NCI-H2196 treated with DMSO at 0.1 percent for 48 hours (cell line): ENCODE measurements around the gene GIMAP6.
"Not testable (repeated sequence)": the region's sequence is repeated elsewhere in the genome, so short reads cannot be mapped to it uniquely, and the experiment has no call there.

Source experiments
- DNase-seq: peaks from one replicate; lab custom pipeline; 2025; ENCODE audit not compliant: unreplicated experiment; lab: John Stamatoyannopoulos, UW

The GIMAP6 gene

GRCh38 chr7:150645259-150646020 lies 13.3 kb upstream of the GIMAP6 start:
- DNase-seq: no peak

GRCh38 chr7:150642926-150643325 lies 10.7 kb upstream of the GIMAP6 start:
- no peak for DNase-seq

GRCh38 chr7:150641854-150642253 lies 9.7 kb upstream of the GIMAP6 start:
- no peak for DNase-seq

GRCh38 chr7:150633926-150634325 lies 1.7 kb upstream of the GIMAP6 start:
- DNase-seq: no peak

GRCh38 chr7:150631084-150631826 lies 930 bp downstream of the GIMAP6 start:
- DNase-seq: no peak

- DNase-seq: no peak
Measured at GRCh38 chr7:150629347-150629746, 2.8 kb downstream of the GIMAP6 start.

- DNase-seq: no peak
Measured at GRCh38 chr7:150627959-150628358, 4.2 kb downstream of the GIMAP6 start.

GRCh38 chr7:150626696-150627095 lies 5.5 kb downstream of the GIMAP6 start:
- DNase-seq: no peak

GRCh38 chr7:150621376-150621775 lies 10.8 kb downstream of the GIMAP6 start:
- no peak for DNase-seq

- no peak for DNase-seq
Measured at GRCh38 chr7:150620617-150621371, 11.4 kb downstream of the GIMAP6 start.

GRCh38 chr7:150620061-150620460 lies 12.1 kb downstream of the GIMAP6 start:
- DNase-seq: no peak

- DNase-seq: not testable (repeated sequence)
Measured at GRCh38 chr7:150615221-150615755, 16.9 kb downstream of the GIMAP6 start.

GRCh38 chr7:150614426-150614825 lies 17.8 kb downstream of the GIMAP6 start:
- DNase-seq: not testable (repeated sequence)

GRCh38 chr7:150613880-150614279 lies 18.3 kb downstream of the GIMAP6 start:
- no peak for DNase-seq

- no peak for DNase-seq
Measured at GRCh38 chr7:150612925-150613324, 19.3 kb downstream of the GIMAP6 start.

GRCh38 chr7:150610233-150610632 lies 22.0 kb downstream of the GIMAP6 start:
- no peak for DNase-seq

- not testable (repeated sequence) for DNase-seq
Measured at GRCh38 chr7:150603600-150603999, 28.6 kb downstream of the GIMAP6 start.

- no peak for DNase-seq
Measured at GRCh38 chr7:150595361-150595760, 36.8 kb downstream of the GIMAP6 start.

GRCh38 chr7:150594805-150595204 lies 37.4 kb downstream of the GIMAP6 start:
- DNase-seq: no peak

GRCh38 chr7:150587551-150587950 lies 44.6 kb downstream of the GIMAP6 start:
- no peak for DNase-seq

- DNase-seq: no peak
Measured at GRCh38 chr7:150586785-150587152, 45.4 kb downstream of the GIMAP6 start.
